NCI-H69 (cell line): ENCODE measurements around the gene P2RX5.
"Not testable (repeated sequence)": the region's sequence is repeated elsewhere in the genome, so short reads cannot be mapped to it uniquely, and the experiment has no call there.

ENCODE experiments used
- DNase-seq: peaks from one replicate; lab custom pipeline; 2025; lab: John Stamatoyannopoulos, UW

The P2RX5 gene, protein sequence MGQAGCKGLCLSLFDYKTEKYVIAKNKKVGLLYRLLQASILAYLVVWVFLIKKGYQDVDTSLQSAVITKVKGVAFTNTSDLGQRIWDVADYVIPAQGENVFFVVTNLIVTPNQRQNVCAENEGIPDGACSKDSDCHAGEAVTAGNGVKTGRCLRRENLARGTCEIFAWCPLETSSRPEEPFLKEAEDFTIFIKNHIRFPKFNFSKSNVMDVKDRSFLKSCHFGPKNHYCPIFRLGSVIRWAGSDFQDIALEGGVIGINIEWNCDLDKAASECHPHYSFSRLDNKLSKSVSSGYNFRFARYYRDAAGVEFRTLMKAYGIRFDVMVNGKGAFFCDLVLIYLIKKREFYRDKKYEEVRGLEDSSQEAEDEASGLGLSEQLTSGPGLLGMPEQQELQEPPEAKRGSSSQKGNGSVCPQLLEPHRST

DNA sequence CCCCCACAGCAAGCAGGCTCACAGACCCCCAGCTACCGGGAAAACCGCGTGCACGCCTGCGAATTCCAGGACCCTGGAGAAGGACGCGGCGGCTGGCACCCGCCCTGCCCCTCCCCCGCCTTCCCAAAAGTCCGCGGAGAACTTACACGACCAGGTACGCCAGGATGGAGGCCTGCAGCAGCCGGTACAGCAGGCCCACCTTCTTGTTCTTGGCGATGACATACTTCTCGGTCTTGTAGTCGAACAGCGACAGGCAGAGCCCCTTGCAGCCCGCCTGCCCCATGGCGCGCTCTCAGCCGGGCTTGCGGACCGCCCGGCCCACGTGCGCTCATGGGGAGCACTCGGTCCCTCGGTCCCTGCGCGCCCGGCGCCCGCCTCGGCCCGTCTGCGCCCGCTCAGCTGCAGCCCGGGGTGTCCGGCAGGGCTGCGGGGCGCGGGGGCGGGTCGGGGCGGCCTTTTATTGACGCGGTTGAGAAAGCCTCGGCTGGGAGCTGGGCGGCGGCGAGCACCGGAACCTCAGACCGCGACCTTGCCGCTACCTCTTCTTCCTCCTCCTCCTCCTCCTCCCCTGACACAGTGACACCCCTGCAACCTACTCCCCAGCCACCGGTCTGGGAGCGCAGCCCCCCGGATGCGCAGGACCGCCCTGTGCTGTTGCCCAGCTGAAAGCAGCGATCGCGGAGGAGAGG is at the start of gene P2RX5:
P2RX5 (minus strand) TSS at position 433 of the 689 bp plus-strand sequence; CDS start at position 283, 150 bp downstream.
- DNase-seq, result peak; percentile 38

DNA sequence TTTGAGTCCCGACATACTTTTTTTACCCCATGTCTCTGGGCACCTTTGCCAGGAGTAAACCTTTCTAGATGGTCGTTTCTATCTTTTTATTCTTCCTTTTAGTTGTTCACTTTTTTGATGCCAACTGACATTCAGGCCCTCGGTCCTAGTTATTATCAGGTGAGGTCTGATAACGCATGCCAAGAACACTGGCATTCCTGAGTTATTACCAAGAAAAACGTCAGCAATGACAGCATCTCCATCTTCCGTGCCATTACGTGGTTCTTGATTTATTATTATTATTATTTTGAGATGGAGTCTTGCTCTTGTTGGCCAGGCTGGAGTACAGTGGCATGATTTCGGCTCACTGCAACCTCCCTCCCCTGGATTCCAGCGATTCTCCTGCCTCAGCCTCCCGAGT is 49.1 kb upstream of the P2RX5 start:
- no peak for DNase-seq

GRCh38 chr17:3744014-3744413 is 48.1 kb upstream of the P2RX5 start:
- no peak for DNase-seq

- no peak for DNase-seq
Observed at GRCh38 chr17:3740611-3741073, 44.7 kb upstream of the P2RX5 start.

- no peak for DNase-seq
Observed at GRCh38 chr17:3739422-3740124, 43.6 kb upstream of the P2RX5 start.

DNA sequence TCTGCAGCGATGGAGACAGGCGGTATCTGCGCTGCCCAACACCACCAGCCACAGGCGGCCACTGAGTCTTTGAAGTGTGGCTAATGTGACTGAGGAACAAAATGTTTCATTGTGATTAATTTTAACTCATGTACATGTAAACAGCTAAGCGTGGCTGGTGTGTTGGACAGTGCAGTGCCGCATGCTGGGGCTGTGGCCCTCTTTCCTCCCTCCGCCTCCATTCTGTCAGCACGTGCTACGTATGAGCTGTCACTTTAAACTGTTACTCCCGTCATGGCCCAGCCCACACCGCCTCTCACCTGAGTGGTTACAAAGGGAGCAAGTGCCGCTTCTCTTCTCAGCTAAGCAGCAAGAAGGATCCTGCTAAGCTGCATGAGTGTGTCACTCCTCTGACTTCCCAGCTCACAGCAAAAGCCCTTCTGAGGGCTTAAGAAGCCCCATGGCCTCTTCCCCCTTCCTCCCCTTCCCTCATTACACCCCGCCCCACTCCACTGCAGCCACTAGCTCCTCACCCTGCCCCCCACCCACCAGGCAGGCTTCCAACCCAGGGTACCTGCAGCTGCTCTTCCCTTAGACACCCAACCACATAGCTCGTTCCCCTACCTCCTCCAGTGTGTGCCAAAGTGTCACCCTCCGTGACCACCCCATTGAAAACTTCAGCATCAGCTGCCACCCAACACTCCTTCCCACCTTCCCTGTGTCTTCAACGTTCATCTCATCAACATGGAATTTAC is 42.8 kb upstream of the P2RX5 start:
- peak; percentile 57 for DNase-seq

DNA sequence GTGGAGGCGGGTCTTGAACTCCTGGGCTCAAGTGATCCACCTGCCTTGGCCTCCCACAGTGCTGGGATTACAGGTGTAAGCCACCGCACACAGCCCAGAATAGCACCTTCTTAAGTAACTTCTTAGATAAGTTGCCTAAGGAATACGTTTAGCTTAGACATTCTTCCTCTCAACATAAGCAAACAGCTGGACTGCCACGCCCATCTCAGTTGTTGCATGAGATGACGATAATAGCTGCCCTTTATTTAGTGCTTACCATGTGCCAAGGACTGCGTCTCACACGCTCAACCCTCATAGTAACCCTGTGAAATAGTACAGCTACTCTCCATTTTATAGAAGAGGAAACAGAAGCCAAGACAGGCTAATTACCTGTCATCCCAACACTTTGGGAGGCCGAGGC is 39.6 kb upstream of the P2RX5 start:
- DNase-seq, result no peak

GRCh38 chr17:3734911-3735276 is 38.9 kb upstream of the P2RX5 start:
- DNase-seq, result not testable (repeated sequence)

- DNase-seq, result no peak
Observed at GRCh38 chr17:3732210-3732621, 36.3 kb upstream of the P2RX5 start.

DNA sequence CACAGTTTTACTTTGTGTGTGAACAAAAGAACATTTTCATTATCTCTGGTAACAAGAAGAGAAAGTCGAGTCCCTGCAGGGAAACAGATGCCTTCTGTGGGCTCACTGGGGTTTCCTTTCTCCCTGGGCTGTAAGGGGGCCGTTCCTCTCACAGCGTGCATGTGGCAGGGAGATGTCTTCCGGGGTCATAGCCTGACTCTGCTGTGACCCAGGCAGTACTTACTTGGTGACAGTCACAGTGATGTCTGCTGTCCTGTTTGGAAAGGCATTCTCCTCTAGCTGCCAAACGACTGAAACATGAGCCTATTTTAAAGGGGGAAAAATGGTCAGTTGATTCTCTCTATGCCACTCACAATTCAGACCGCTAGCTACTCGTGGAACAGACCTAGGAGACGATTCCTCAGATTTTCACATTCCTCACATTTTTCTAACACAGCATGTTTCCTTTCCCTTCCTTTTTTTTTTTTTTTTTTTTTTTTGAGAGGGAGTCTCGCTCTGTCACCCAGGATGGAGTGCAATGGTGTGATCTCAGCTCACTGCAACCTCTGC is 35.0 kb upstream of the P2RX5 start:
- DNase-seq, result no peak

DNA sequence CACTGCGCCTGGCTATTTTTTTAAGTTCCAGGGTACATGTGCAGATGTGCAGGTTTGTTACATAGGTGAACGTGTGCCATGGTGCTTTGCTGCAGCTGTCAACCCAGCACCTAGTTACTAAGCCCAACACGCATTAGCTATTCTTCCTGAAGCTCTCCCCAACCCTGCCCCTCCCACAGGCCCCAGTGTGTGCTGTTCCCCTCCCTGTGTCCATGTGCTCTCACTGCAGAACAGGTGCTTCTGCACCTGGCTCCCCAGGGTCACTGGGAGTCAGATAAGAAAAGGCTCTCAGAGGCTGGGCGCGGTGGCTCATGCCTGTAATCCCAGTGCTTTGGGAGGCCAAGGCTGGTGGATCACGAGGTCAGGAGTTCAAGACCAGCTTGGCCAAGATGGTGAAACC is 33.9 kb upstream of the P2RX5 start:
- DNase-seq, result no peak

DNA sequence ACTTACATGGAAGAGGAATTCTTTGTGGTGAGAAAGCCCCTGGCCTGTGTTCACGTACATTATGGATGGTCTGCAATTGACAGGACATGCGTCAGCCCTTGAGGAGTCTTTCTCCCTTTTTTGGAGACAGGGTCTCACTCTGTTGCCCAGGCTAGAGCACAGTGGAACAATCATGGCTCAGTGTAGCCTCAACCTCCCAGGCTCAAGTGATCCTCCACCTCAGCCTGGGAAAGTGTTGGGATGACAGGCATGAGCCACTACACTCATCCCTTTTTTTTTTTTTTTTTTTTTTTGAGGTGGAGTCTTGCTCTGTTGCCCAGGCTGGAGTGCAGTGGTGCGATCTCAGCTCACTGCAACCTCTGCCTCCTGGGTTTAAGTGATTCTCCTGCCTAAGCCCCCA is 32.1 kb upstream of the P2RX5 start:
- DNase-seq, result not testable (repeated sequence)

DNA sequence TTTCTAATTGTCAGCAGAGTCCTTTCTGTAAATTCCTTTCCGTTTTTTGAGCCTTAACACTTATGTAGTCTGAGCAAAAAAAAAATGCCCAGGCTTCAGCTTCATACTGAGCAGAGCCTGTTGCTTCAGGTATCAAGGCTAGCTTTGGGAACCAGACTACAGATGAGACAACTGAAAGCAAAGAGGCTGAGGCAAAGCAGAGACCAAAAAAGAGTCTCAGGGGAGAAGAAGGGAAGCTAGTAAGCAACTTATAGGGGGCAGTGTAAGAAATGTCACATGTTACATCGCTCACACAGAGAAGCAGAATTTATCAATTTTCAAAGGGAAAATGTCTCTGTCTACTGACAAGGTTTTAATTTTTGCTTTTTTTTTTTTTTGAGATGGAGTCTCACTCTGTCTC is 31.1 kb upstream of the P2RX5 start:
- no peak for DNase-seq

- no peak for DNase-seq
Observed at GRCh38 chr17:3724378-3725077, 28.6 kb upstream of the P2RX5 start.

GRCh38 chr17:3723556-3724377 is 27.8 kb upstream of the P2RX5 start, which contains the start of gene HASPIN:
Gene HASPIN, plus strand, starts transcription at chr17:3723903. Its CDS starts 33 bp downstream, at chr17:3723936.
- DNase-seq, result peak; percentile 91

DNA sequence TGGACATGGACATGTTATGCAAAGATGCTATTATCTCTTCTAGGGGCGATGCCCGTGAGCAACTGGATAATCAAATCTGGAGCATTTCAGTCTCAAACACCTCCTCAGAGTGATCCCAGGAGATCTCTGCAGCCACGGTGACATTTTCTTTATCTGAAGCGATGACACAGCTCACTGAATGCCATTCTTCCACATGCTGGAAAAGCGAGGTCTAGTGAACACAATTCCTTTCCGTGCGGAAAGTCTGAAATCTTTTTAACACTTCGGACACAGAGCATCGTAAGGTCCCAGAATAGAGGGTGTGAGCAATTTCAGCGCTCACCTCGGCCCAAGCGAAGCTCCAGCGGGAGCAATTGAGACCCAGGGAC is 27.2 kb upstream of the P2RX5 start:
- no peak for DNase-seq

- no peak for DNase-seq
Observed at GRCh38 chr17:3722716-3723115, 26.8 kb upstream of the P2RX5 start.

DNA sequence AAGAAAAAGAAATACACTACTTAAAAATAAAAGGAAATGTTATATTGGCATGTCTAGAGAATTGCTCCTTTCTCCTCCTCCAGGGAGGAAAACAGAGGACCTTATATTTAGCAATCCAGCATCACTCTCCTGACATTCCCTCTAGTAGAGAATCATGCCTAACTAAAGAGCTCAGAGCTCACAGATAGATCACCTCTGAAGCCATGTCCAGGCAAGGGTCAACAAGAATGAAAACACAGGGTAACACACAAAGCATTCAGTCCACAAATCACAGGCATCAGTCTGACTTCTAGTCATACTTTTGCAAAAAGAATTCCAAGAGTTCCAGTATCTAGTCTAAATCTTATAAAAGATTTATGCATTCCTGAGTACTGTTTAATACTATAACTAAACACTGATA is 23.3 kb upstream of the P2RX5 start:
- DNase-seq, result no peak

DNA sequence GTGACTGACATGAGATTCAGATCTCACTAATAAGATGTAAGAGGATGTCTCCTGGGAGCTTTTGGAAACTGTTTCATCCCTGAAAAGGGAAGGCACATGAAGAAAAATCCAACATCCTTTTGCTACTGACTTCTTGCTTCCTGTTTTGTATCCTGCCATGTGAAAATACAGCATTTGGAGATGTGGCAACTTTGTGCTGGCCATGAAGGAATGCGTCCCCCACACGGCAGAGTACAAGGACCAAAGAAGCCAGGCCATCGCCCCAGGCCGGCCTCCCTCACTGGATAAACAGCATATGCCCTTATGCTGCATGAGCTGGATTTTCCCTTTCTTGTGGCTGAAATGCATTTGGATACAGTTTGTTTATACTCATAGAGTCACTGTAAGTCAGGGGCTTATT is 22.2 kb upstream of the P2RX5 start:
- no peak for DNase-seq

GRCh38 chr17:3715296-3715695 is 19.3 kb upstream of the P2RX5 start:
- no peak for DNase-seq
